ENCODE data around the gene C2CD4B. TPM values are rescaled to one million over a fixed set of nuclear protein-coding genes. Genes with fewer than 3 reads are reported as not detected.

The C2CD4B gene
- total RNA-seq, 2 experiments from 2014 or later: not detected

DNA sequence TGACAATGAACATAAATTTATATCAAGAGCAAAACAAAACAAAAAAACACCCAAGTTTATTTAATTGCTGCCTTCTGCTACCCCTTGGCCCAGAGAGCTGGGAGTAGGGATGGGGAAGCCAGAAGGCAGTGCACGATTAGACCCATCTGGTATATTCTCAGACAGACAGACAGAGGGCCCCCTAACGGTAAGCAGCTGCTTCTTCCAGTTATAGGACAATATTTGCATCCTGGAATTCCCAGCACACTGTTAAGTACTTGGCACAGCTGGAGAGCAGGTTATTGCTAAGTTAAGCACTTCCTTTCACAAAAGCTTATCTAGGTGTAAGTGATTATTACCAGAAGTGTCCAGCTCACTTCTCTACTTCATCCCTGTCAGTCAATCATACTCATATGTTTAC, 39.3 kb downstream of the C2CD4B start:
- Mint-ChIP-seq H3K27me3 (ENCODE audit: low read depth) (peaks cover 9% of the 10 kb centered on the region), H3K27ac (no peak overlapping the region), H3K4me1 (ENCODE audit: low read depth) (peaks cover 41% of the 10 kb centered on the region), H3K9me3 (ENCODE audit: insufficient read depth) (no peaks in the 10 kb centered on the region), H3K36me3 (ENCODE audit: low read depth) (no peaks in the 10 kb centered on the region), H3K4me3 (no peak overlapping the region)
- ChIA-PET CTCF (interaction anchor here (0.6 to 1.9 kb wide), 5 partner anchors 12 to 1615 kb away, joined by 3 to 8 read pairs (median 3); no protein-coding TSS in a partner anchor), POLR2A (interaction anchor here (1.6 kb wide), 1 partner anchor 66 kb away, joined by 4 read pairs; the partner anchor contains the start of gene VPS13C)
- ATAC-seq (no peak), DNase-seq (no peak)

- H3K36me3 Mint-ChIP-seq (ENCODE audit: low read depth): no peaks in the 10 kb centered on the region
- peak overlapping the region; percentile 53 for H3K27ac Mint-ChIP-seq
- H3K4me3 Mint-ChIP-seq: no peak overlapping the region
- no peak for DNase-seq
- peak; percentile 32 for ATAC-seq
- no peaks in the 10 kb centered on the region for H3K9me3 Mint-ChIP-seq (ENCODE audit: insufficient read depth)
- H3K27me3 Mint-ChIP-seq (ENCODE audit: low read depth): peaks cover 8% of the 10 kb centered on the region
- H3K4me1 Mint-ChIP-seq (ENCODE audit: low read depth): peaks cover 45% of the 10 kb centered on the region
- ChIA-PET POLR2A (interaction anchor here (1.6 kb wide), 1 partner anchor 65 kb away, joined by 4 read pairs; the partner anchor contains the start of gene VPS13C), CTCF (interaction anchor here (0.8 to 1.3 kb wide), 5 partner anchors 13 to 129 kb away, joined by 3 to 11 read pairs (median 3); no protein-coding TSS in a partner anchor)
Observed at GRCh38 chr15:62124973-62125303, 40.1 kb downstream of the C2CD4B start.

GRCh38 chr15:62124176-62124972, 40.7 kb downstream of the C2CD4B start:
- POLR2A ChIA-PET: no interaction called here
- Mint-ChIP-seq H3K27me3 (ENCODE audit: low read depth) (peaks cover 5% of the 10 kb centered on the region), H3K9me3 (ENCODE audit: insufficient read depth) (no peaks in the 10 kb centered on the region), H3K36me3 (ENCODE audit: low read depth) (no peaks in the 10 kb centered on the region), H3K27ac (peak overlapping the region; percentile 53), H3K4me3 (no peak overlapping the region), H3K4me1 (ENCODE audit: low read depth) (peaks cover 50% of the 10 kb centered on the region)
- DNase-seq (no peak), ATAC-seq (peak; percentile 19)
- CTCF ChIA-PET: interaction anchor here (0.8 to 1.1 kb wide), 4 partner anchors 12 to 130 kb away, joined by 3 to 11 read pairs (median 4); no protein-coding TSS in a partner anchor

GRCh38 chr15:62122249-62122648, 42.8 kb downstream of the C2CD4B start:
- POLR2A ChIA-PET: no interaction called here
- H3K4me3 Mint-ChIP-seq: no peak overlapping the region
- no peaks in the 10 kb centered on the region for H3K9me3 Mint-ChIP-seq (ENCODE audit: insufficient read depth)
- H3K27me3 Mint-ChIP-seq (ENCODE audit: low read depth): no peaks in the 10 kb centered on the region
- DNase-seq (no peak), ATAC-seq (no peak)
- no peaks in the 10 kb centered on the region for H3K36me3 Mint-ChIP-seq (ENCODE audit: low read depth)
- H3K27ac Mint-ChIP-seq: no peak overlapping the region
- H3K4me1 Mint-ChIP-seq (ENCODE audit: low read depth): peaks cover 46% of the 10 kb centered on the region
- CTCF ChIA-PET: no interaction called here

DNA sequence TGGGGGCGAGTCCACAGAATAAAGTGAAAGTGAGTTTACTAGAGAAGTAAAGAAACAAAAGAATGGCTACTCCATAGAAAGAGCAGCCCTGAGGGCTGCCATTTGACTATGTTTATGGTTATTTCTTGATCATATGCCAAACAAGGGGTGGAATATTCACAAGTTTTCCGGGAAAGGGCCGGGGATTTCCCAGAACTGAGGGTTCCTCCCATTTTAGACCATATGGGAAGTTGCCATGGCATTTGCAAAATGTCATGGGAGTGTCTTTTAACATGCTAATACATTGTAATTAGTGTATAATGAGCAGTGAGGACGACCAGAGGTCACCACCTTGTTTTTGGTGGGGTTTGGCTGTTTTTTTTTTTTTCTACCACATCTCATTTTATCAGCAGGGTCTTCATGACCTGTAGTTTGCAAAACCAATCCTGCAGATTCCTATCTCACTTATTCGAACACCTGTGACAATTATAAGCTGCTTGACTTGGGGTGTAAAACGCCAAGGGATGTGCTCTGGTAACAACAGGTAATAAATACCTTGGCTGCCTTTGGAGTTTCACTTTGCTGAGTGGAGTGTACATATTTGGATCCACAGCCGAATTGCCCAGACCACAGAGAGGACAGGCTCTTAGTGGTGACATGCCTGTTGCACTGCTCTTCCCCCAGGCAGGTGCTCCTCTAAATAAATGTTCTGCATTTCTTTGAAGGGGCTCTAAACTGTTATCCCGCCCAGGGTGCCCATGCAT, 43.6 kb downstream of the C2CD4B start:
- ATAC-seq (no peak), DNase-seq (no peak)
- H3K27me3 Mint-ChIP-seq (ENCODE audit: low read depth): no peaks in the 10 kb centered on the region
- no peak overlapping the region for H3K27ac Mint-ChIP-seq
- no peak overlapping the region for H3K4me3 Mint-ChIP-seq
- CTCF ChIA-PET: no interaction called here
- POLR2A ChIA-PET: no interaction called here
- no peaks in the 10 kb centered on the region for H3K9me3 Mint-ChIP-seq (ENCODE audit: insufficient read depth)
- peaks cover 46% of the 10 kb centered on the region for H3K4me1 Mint-ChIP-seq (ENCODE audit: low read depth)
- H3K36me3 Mint-ChIP-seq (ENCODE audit: low read depth): no peaks in the 10 kb centered on the region

DNA sequence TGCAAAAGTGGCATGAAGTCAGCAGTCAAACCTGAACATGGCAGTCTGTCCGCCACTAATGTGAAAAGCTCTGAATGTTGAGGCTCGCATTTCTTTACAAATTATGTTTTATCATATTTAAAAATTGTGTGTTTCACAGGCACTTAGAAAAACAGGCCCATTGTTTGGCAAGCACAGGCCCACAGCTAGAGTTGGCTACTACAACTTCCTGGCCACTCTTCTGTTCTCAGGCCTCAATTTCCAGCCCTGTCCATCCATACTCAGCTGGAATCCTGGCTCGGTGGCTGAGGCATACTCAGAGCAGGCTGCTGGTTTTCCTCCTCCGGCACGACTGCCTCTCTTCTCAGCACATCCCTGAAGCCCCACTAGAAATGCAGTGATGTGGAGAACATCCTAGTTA, 44.3 kb downstream of the C2CD4B start:
- ATAC-seq (no peak), DNase-seq (no peak)
- no peak overlapping the region for H3K27ac Mint-ChIP-seq
- H3K27me3 Mint-ChIP-seq (ENCODE audit: low read depth): no peaks in the 10 kb centered on the region
- CTCF ChIA-PET: no interaction called here
- POLR2A ChIA-PET: no interaction called here
- no peaks in the 10 kb centered on the region for H3K36me3 Mint-ChIP-seq (ENCODE audit: low read depth)
- peaks cover 46% of the 10 kb centered on the region for H3K4me1 Mint-ChIP-seq (ENCODE audit: low read depth)
- no peak overlapping the region for H3K4me3 Mint-ChIP-seq
- no peaks in the 10 kb centered on the region for H3K9me3 Mint-ChIP-seq (ENCODE audit: insufficient read depth)

DNA sequence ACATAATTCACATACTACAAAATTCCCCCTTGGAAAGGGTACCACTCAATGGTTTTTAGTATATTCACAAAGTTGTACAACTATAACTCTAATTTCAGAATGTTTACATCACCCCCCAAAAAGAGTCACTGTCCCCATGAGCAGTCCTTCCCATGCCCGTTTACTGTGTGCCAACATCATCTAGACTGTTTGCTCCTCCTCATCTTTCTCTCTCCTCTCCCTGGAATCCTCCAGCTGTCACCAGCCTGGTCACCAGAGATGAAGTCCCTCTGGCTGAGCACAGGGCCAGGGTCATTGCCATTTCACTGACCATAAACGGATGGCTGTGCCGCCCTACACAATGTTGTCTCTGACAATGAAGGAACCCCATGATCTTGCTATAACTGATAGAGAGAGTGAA, 45.2 kb downstream of the C2CD4B start:
- Mint-ChIP-seq H3K27ac (no peak overlapping the region), H3K27me3 (ENCODE audit: low read depth) (no peaks in the 10 kb centered on the region), H3K4me3 (no peak overlapping the region), H3K4me1 (ENCODE audit: low read depth) (peaks cover 38% of the 10 kb centered on the region), H3K36me3 (ENCODE audit: low read depth) (no peaks in the 10 kb centered on the region), H3K9me3 (ENCODE audit: insufficient read depth) (no peaks in the 10 kb centered on the region)
- ChIA-PET POLR2A (no interaction called here), CTCF (no interaction called here)
- DNase-seq: no peak
- no peak for ATAC-seq

DNA sequence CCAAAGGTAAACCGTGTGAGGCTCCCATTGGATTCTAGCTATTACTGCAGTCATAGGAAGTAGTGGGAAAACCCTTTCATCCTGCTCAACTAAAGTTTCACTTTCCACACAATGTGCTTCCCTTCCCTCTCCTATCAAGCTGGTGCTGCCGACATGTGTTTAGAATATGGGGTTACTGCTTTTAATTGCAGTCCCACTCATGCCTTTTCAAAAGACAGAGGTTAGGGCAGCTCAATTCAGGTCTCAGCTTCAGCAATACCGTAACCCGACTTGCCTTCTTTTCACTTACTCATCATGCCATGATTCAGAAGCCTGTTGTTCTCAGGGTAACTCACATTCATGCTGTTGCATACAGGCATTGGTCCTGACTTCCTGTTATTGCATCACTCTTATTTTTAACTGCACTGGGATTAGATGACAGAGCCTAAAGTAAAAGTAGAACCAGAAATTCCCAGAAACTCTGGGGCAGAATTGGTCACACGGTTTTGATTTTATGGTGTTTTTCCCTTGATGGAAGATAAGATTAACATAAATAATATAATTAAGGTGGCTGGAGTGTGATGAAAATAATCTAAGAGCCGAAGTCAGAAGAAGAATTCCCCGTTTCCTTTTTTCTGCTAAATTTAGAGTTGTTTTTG, 45.7 kb downstream of the C2CD4B start:
- Mint-ChIP-seq H3K9me3 (ENCODE audit: insufficient read depth) (no peaks in the 10 kb centered on the region), H3K27me3 (ENCODE audit: low read depth) (no peaks in the 10 kb centered on the region), H3K27ac (no peak overlapping the region), H3K36me3 (ENCODE audit: low read depth) (no peaks in the 10 kb centered on the region), H3K4me1 (ENCODE audit: low read depth) (peaks cover 33% of the 10 kb centered on the region), H3K4me3 (no peak overlapping the region)
- ChIA-PET POLR2A (no interaction called here), CTCF (interaction anchor here (0.9 to 1.8 kb wide), 2 partner anchors 23 to 135 kb away, joined by 4 read pairs; no protein-coding TSS in a partner anchor)
- ATAC-seq (no peak), DNase-seq (peak; percentile 27)

DNA sequence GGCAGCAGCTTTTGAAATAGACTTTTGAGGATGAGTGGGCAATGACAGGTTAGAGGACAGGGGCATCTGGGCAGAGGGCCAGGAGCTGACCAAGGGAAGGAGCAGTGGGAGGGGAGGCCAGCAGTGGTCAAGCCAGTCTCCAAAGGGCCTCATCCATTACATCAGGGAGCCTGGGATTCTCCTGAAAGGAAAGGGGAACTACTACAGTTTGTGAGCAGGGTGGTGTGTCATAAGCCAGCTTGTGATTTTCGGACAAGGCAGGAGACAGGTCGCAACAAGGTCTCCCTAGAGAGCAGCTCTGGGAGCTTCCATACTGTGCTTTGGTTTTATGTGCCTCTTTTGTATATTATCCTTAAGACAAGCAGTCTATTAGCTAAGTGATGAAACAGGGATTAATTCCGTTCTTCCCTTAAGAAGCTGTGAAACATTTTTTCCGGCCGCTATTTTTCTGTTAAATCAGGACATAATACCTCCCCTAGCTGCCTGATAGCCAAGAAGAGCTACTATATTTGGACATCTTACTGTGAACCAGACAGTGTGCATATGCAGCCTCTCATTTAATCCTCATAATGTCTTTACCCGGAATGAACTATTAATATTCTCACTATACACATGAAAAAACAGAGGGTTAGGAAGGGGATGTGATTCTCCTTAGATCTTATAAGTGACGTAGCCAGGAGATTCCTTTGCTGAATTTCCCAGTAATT, 46.4 kb downstream of the C2CD4B start:
- ATAC-seq (no peak), DNase-seq (no peak)
- H3K4me3 Mint-ChIP-seq: no peak overlapping the region
- no peaks in the 10 kb centered on the region for H3K36me3 Mint-ChIP-seq (ENCODE audit: low read depth)
- CTCF ChIA-PET: interaction anchor here (0.8 to 1.8 kb wide), 3 partner anchors 24 to 135 kb away, joined by 3 to 4 read pairs (median 4); no protein-coding TSS in a partner anchor
- no peaks in the 10 kb centered on the region for H3K9me3 Mint-ChIP-seq (ENCODE audit: insufficient read depth)
- POLR2A ChIA-PET: no interaction called here
- peaks cover 26% of the 10 kb centered on the region for H3K4me1 Mint-ChIP-seq (ENCODE audit: low read depth)
- H3K27me3 Mint-ChIP-seq (ENCODE audit: low read depth): no peaks in the 10 kb centered on the region
- no peak overlapping the region for H3K27ac Mint-ChIP-seq

GRCh38 chr15:62115847-62116246, 49.2 kb downstream of the C2CD4B start:
- Mint-ChIP-seq H3K4me1 (ENCODE audit: low read depth) (peaks cover 19% of the 10 kb centered on the region), H3K27me3 (ENCODE audit: low read depth) (peaks cover 4% of the 10 kb centered on the region), H3K36me3 (ENCODE audit: low read depth) (no peaks in the 10 kb centered on the region), H3K27ac (no peak overlapping the region), H3K9me3 (ENCODE audit: insufficient read depth) (no peaks in the 10 kb centered on the region), H3K4me3 (no peak overlapping the region)
- CTCF ChIA-PET: interaction anchor here (0.7 kb wide), 1 partner anchor 9 kb away, joined by 3 read pairs; no protein-coding TSS in a partner anchor
- no peak for DNase-seq
- POLR2A ChIA-PET: no interaction called here
- ATAC-seq: no peak

All from activated CD8-positive, alpha-beta T cell treated with anti-CD3 and anti-CD28 coated beads, Interleukin-2, amount 10 ng/mL, durations not matched to agents 7 days and 5 days (primary cell).